ENCODE data around the gene POLK.

- TF ChIP-seq CTCF (IDR thresholded peaks at IDR 0.05): no peak
- TF ChIP-seq POLR2A (IDR thresholded peaks at IDR 0.05): no peak
Observed at GRCh38 chr5:75566710-75567309, 55.1 kb downstream of the POLK start.

All from breast epithelium (tissue), 3 donors.